Hematopoietic multipotent progenitor cell treated with erythropoietin and hydrocortisone succinate and interleukin-3 and kit ligand, for 4 days (in vitro differentiated cells): ENCODE measurements around the gene ZNF814.
"Not testable (repeated sequence)": the region's sequence is repeated elsewhere in the genome, so short reads cannot be mapped to it uniquely, and the experiment has no call there.

Experiments
- DNase-seq: peaks from one replicate; pipeline ENCODE4 v3.0.0-alpha.2; 2015

ZNF814 gene

GRCh38 chr19:57815247-57816075, 73.4 kb downstream of the ZNF814 start:
- DNase-seq, result no peak

DNA sequence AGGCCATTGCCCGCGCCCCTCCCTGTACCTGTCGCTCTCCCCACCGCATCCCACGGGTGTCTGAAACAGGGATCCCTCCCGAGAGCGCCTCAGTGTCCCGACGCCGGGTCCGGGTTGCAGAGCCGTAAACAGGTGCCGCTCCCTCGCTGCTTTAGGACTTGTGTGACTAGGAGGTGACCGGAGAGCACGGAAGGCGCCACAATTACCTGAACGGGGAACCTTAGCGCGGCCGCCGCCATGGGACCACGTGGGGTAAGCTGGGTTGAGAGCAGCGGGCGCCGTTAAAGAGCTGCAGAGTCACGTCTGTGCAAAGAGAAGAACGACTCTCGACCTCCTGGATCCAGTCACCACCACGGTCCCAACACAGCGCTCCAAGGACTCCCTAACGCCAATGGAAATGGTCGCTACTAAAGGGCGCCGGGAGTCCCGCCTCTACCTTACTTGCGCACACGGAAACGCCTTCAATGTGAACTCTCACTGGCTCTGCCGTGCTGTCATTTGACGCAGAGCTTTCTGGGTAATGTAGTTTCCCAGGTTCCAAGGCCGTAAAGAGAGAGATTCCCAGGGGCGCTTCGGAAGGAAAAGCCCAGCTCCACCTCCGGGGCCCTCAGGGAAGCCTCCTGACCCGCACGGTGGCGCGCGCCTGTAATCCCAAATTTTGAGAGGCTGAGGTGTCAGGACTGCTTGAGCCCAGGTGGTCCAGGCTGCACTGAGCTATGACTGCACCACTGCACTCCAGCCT, 74.2 kb downstream of the ZNF814 start, which contains the start of gene ZNF552:
TSS of gene ZNF552 (minus strand) at position 409 of the 742 bp plus-strand sequence. CDS start at position 239, 170 bp downstream.
- peak; percentile 96 for DNase-seq

DNA sequence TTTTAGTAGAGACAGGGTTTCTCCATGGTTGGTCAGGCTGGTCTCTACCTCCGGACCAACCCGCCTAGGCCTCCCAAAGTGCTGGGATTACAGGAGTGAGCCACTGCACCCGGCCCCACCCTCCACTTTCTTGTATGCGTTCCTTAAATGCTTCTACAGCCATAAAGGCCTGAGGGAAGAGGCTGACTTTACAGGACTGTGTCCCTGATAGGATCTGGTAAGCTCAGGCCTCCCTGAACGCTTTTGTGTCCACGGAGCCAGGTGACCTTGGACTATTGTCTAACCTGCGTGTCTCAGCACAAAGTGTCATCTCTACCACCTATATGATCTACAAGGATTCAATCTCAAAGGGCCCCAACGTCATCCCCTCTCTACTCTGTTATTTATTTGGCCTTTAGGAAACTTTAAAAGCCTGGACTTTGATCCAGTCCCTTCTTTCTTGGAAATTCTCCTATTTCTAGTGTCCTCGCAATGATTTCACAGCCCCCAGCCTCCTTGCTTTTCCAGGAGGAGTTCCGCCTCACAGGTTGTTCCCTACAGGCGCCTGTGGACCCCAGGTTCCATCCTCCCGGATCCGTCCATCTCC, 74.8 kb downstream of the ZNF814 start:
- DNase-seq, result no peak

- DNase-seq, result not testable (repeated sequence)
These were observed 75.6 kb downstream of the ZNF814 start for GRCh38 chr19:57812975-57813820.

DNA sequence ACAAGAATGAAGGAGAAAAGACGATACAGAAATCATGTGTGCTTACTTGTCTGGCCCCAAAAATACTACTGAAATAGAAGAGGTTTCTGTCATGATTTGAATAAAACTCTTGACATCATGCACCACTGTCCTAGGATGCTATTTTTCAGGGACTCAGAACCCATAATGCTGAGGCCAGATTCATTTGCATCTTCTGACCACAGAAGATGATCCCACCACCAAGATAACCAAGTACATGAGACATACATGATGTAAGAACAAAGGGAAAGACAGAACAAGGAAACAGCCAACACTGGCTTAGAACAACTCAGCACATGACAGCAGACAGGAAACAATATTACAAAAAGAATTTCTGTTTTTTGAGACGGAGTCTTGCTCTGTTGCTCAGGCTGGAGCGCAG, 76.6 kb downstream of the ZNF814 start:
- DNase-seq, result peak; percentile 71

GRCh38 chr19:57810410-57811295, 78.2 kb downstream of the ZNF814 start:
- DNase-seq, result peak; percentile 43

GRCh38 chr19:57807541-57807940, 81.3 kb downstream of the ZNF814 start:
- DNase-seq, result no peak

- DNase-seq, result peak; percentile 77
These were observed 85.1 kb downstream of the ZNF814 start for GRCh38 chr19:57803594-57804325.

GRCh38 chr19:57803265-57803593, 85.6 kb downstream of the ZNF814 start:
- no peak for DNase-seq

DNA sequence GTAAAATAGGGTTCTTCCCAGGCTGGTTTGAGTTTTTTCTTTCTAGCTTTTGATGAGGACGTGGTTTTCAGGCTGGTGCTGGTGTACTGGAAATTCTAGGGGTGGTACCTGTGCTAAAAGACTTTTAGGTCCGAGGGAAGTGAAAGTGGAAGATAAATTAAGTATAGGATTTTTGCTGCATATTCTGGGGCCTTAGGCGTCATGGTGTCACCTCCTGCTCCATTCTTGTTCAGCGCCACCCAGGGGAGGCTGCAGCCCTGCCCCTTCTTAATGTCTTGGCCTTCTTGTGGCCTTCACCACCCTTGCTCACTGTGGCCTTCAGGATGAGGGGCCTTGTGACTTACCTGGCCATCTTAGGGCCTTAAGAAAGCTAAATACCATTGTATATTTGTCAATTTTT, 86.6 kb downstream of the ZNF814 start:
- DNase-seq, result no peak

DNA sequence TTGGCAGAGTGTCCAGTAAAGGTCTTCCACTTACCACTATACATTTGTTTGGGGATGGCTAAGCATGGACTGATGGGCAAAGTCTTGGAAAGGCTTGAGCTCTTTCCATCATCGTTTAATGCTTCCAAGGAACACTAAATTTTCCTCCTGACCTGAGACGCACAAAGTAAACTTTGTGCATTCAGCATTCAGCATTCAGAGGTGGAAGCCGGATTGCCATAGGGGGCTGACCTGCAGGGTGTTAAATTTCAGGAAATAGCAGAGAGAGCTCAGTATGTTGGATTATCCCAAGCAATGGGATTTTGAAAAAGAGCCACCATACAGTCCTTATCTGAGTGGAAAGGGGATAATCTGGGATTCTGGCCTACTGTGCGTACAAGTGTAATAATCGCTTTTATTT, 88.1 kb downstream of the ZNF814 start:
- no peak for DNase-seq
